Activated gamma-delta T cell treated with anti-CD3 and anti-CD28 coated beads, Interleukin-2, amount 50 U/mL, for 16 hours (primary cell): ENCODE measurements around the gene IPO5.

Experiments
- DNase-seq: peaks from one replicate; pipeline ENCODE4 v3.0.0-alpha.2; 2020; ENCODE audit warnings: low read depth

The IPO5 gene

DNA sequence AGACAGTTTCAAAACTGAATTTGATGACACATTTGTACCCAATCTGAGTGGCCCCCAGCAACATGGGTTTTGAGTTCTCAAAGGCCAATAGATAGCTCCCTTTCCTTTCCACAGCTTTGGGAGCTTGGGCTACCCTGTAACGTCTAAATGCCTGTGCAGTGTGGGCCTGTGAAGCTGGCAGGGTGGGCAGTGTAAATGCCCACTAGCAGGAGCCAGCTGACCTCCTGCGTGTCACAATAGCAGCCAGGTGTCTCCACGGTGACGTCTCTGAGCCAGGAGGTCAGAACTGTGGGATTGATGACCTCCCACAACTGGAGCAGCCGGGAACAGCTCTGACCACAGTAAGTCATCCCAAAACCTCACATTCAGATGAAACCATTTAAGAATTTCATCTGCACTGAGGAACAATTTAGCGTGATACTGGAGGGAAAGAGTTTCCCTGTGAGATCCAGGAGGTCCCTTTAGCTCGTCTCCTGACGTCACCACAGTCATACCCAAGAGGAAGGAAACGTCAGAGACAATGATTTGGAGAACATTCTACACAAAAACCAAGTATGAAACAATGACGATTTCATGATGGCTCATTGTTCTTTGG, at the start of gene IPO5:
Gene IPO5 (plus strand): TSS at position 300 of the 595 bp plus-strand sequence. CDS start 23,022 bp downstream, outside the sequence.
- no peak for DNase-seq

DNA sequence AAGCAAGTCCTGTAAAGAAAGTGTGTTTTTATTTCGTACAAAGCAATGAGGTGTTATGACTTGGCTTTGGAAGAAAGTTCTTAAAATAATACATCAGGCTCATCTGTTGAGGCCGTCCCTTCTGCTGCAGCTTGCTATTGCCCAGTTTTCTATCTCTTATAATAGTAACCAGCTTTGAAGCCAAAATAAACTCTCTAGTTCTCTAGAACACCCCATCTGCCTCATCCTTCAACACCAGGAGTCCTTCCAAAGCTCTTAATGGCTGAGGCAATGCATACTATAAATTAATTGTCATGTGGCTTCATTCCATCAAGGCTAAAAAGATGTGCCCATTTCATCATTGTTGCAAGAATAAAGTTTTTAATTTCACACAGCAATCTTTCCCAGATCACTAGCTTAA, 49.4 kb upstream of the IPO5 start:
- DNase-seq, result no peak

DNA sequence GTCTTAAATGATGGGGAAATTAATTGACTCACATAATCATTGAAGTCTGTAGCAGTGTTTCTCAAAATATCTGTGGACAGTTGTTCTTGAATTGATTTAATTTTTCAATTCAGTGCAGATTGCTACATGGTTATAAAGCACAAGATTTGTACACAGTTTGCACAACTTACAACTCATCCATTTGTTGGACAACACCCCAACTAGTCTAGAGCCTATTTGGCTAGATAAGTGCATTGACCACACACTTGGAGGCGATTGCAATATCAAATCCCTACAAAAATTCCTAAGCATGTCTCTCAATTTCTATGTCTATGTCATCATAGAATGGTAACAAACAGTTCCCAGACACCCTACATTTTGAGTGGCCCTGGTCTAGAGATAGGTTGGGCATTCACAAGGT, 48.0 kb upstream of the IPO5 start:
- no peak for DNase-seq

DNA sequence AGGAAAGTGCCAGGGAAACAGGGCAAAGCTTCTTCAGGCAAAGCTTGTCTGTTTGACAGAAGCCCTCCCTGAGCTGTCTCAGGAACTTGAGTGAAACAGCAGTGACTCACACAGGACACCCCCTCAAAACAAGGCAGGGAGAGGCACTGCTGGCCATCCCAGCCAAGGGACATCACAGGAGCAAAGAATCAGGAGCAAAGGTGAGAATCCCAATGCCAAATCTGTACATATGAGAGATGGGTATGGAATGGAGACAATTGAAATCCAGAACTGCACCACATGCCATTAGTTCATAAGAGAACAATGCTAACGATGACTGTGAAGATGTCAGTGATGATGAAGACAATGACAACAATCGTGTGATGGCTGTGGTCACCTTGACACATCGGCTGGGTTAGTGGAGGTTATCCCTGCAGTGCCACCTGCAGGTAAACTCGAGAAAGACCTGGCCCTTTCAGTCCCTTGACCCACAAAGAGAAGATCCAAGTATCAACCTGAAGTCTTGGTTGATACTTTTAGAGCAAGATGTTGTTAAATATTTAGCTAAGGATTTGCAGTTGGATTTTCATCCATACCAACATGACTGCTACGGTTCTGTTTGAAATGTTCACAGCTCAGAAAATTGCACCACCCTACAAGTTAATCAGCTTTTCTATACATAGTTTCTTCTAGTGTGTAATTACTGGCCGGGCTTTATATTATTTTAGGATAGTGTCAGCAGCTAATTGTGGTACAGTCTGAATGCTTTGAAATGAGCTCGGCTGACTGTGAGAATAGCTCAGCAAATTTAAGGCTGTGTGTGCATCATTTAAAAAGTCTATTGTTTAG, 42.0 kb upstream of the IPO5 start:
- DNase-seq, result no peak

DNA sequence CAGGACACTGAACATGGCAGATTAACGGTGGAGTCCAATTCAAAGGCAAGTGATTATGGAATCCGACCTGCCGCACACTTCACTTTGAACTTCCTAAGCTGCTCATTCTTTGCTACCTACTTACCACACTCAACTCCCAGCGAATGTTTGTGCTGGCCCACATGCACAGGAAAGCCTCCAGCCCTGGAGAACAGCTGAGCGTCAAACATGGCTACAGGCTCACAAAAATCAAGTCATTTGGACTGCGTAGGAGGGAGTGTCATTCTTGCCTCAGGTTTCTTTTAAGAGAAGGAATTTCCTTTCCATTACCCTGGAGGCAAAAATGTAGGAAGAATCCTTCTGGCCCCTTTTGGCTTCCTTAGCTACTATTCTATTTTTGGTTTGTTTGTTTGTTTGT, 41.3 kb upstream of the IPO5 start:
- DNase-seq, result no peak

DNA sequence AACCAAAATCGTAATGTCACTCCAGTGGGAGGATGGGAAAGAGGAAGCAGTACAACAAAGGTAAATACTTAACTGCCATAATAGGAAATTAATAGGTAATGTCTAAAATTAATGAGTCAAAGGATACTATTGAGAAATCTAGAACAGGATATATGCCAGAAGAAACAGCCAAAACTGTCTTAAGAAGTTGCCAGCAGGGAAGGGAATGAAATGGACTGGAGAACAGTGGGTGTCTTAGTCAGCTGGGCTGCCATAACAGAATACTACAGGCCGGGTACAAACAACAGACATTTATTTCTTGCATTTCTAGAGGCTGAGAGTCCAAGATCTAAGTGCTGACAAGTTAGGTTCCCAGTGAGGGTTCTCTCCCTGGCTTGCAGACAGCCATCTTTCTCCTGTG, 40.3 kb upstream of the IPO5 start:
- DNase-seq, result no peak

DNA sequence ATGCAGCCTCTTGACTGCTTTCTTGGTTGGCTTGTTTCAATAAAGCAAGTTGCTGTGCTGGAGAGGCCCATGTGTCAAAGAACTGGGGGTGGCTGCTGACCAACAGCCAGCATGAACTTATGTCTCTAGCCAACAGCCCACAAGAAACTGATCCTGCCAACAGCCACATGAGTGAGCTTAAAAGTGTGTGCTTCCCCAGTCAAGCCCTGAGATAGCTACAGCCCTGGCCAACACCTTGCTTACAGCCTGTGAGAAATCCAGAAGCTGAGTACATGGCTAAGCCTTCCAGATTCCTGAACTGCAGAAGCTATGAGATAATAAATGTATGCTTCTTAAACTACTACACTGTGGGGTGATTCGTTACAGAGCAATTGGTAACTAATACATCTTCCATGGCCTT, 38.9 kb upstream of the IPO5 start:
- DNase-seq, result no peak

DNA sequence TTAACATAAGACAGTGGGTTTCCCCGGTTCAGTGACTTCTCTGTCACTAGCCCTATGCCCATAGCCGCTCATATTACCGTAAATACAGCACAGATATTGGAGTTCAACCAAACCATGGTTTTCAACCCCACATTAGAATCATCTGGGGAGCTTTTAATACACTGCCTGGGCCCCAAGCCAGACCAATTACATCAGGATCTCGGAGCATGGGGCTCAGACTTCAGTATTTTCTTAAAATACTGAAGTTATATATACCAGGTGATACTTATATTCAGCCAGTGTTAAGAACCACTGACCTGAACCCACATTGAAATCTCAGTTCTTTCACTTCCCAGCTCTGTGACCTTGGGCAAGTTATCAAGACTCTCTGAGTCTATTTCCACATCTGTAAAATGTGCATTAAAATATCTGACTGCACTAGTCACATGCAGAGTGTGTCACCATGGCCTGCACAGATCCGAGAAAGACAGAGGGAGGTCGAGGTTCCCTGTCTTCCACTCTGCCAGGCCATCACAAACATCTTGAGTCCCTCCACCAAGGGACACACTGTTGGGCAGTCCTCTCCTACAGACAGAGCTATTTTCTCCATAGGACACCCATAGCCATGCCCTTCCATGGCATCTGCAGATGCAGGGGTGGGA, 32.2 kb upstream of the IPO5 start:
- DNase-seq, result no peak

DNA sequence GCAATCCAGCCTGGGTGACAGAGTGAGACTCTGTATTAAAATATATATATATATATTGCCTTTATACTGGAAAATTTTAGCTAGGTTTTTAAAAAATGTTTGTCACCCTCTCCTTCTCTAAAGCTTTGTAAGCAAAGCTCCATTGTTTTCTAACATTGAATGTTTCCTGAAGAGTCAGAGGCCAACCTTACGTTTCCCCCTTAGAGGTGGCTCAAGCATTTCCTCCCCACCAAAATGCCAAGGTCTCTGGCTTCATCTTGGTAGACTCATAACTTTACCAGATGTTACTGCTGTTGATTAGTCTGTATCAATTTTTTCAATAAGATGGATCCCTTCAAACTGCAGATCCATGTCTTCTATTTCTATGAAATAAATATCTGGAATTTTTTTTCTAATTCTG, 25.2 kb upstream of the IPO5 start:
- no peak for DNase-seq

DNA sequence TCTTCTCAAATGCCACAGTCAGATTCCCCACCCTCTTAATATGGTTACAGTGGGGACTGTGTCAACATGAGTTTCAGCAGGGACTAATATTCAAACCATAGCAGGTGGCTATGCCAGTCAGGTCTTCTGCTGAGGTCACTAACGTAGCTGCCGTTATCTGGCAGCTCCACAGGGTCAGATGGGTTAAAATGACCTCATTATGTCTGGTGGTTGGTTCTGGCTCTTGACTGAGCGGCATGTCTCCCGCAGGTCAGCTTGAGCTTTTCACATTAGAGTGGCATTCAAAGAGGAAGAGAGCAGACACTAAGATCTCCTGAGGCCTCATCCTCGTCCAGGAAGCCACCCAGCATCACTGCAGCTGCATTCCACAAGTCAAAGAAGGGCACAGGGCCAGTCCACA, 21.4 kb upstream of the IPO5 start:
- DNase-seq, result no peak

DNA sequence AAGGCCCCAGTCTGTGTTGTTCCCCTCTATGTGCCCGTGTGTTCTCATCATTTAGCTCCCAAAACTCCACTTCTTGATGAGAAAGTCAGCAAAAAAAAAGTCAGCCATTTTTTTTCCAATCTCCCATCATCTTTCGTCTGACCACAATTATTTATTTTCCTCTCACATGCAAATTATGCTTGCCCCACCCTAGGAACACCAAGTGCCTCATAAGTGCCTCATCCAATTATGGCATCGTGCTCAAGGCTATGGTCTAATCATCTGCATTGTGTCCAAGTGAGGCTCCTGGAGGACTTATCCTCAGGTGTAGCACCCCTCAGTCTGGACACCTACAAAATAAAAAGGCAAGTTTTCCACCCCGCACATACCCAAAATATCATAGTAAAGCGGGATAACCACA, 20.8 kb upstream of the IPO5 start:
- DNase-seq, result no peak

DNA sequence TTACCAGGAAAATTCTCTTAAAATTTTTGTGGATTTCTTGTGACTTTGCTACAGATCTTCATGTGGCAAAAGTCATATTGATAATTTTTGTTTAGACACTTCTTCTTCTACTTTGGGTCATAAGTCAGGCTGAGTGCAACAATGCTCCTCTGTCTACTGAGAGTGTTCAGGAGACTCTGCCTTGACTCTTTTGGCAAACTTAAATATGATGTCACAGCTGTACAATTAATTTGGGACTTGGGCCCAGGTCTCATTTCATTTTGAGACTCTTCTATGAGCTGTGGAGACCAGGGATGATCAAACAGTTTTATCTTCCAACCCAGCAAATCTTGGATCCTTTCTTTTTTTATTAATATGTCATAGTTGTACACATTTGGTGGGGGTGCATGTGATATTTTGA, 19.7 kb upstream of the IPO5 start:
- no peak for DNase-seq

DNA sequence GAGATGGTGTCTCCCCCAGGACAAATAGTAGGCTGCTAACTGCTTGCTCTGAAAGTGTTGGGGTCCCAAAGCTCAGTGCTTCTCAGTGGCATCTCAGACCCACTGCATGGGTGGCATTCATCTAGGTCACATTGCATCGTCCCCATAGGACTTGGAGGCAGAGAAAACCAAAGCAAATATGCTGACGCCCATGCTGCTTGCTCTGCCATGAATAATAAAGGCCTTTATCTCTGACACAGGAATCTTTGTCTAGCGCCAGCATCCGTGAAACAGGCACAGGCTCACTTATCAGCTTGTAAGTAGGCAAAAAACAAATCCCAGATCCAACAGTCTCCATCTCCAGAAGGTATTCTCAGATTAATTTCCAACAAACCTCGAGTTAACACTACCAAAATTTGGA, 18.9 kb upstream of the IPO5 start:
- no peak for DNase-seq

DNA sequence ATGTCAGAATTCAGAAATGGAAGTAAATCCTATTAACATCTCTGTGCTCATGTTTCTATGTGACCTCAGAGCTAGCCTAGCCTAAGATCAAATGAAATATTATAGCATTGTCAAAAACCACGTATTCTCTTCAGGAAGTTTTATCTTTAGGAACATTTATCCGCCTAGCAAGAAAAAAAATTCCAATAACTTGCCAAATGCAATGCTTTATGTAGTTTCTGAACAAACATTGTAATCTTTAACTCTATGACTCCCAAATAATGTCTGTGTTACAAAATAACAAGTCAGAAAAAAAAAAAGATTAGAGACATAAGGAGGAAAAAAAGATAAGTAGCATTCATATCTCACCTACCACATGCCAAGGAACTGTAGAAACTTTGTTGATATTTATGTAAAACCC, 18.4 kb upstream of the IPO5 start:
- DNase-seq, result no peak

DNA sequence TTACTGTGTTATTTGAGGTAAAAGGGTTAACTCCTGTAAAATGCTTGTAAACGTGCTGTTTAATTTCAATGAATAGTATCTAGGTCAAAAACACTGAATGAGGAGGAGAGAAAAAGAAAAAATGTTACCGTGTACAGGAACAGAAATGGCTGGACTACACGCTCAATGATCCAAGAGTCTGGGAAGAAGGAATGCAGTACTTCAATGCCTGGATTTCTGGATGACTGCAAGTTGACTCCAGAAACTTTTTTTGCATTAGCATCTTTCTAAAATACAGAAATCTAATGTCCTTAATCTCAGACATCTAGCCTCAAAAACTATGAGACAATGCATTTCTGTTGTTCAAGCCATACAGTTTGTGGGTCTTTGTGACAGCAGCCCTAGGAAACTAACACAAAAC, 17.4 kb upstream of the IPO5 start:
- no peak for DNase-seq

DNA sequence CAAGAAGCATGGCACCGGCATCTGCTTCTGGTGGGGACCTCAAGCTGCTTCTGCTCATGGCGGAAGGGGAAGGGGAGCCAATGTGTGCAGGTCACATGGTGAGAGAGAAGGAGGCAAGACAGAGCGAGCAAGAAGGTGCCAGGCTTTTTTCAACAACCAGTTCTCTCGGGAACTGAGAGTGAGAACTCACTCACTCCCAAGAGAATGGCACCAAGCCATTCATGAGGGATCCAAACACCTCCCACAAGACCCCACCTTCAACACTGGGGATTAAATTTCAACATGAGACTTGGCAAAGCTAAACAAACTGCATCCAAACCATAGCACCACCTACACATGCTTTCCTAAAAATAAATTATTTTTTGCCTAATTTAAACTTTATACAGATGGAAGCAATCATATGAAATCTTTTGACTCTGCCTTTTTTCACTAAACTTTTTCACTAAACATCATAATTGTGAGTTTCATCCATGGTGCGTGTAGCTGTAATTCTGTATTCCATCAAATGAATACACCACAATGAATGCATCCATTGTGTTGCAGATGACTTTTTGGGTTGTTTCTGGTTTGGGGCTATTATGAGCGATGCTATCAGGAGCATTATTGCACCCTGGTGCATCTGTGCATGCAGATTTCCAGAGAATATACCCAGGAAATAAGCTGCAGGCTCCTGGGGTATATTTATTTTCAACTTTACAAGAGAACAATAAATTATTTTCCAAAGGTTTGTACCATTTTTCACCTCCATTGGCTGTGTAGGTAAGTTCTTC, 14.6 kb upstream of the IPO5 start:
- DNase-seq, result no peak

DNA sequence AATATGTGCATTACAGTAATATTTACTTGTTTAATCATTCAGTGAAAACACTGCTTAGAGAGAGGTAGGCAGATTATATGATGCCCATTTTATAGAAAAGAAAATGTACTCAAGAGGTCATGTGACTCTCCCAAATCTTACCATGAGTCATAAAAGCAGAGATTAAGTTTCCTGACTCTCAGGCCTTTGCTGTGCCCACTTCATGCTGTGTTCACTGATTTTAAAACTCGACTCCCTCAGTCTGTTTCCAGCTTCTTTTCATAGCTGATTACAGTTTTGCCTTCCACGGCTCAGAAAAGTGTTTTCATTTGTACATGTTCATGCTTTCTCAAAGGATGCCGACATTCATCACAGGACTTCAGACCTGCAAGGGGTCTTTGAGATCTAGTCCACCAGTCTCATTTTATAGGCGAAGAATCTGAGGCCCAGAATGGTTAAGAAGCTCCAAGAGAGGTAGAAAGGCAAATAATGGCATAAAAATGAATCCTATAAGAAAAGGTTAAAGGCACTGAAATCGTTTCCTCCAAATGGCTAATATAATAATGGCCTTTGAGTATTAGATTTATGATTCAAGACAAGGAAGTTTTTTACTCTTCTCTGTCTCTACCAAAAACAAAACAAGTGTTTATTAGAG, 9.0 kb upstream of the IPO5 start:
- DNase-seq, result no peak

DNA sequence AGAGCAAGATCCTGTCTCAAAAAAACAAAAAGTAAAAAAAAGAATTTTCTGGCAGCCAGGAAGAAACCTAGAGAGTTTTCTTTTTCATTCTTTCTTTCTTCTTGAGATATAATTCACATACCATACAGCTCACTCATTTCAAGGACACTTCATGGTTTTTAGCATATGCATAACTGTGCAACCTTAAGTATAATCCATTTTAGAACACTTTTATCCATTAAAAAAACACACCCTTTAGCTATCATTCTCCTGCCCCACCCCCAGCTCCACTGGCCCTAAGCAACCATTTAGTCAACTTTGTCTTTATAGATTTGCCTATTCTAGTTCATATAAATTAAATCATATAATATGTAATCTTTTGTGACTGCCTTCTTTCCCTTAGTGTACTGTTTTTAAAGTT, 8.1 kb upstream of the IPO5 start:
- no peak for DNase-seq

DNA sequence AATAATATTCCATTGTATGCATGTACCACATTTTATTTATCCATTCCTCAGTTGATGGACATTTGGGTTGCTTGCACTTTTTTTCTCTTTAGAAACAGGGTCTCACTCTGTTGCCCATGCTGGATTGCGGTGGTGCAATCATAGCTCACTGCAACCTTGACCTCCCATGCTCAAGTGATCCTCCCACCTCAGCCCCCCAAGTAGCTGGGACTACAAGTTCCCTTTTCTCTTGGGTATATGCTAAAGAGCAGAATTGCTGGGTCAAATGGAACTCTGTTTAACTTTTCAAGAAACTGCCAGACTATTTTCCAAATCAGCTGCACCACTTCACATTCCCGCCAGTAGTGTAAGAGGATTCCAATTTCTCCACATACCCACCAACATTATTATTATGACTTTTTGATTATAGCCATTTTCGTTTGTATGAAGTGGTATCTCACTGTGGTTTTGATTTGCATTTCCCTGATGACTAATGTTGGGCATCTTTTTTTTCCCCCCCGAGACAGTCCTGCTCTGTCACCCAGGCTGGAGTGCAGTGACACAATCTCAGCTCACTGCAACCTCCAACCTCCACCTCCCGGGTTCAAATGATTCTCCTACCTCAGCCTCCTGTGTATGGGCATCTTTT, 7.6 kb upstream of the IPO5 start:
- DNase-seq, result no peak

DNA sequence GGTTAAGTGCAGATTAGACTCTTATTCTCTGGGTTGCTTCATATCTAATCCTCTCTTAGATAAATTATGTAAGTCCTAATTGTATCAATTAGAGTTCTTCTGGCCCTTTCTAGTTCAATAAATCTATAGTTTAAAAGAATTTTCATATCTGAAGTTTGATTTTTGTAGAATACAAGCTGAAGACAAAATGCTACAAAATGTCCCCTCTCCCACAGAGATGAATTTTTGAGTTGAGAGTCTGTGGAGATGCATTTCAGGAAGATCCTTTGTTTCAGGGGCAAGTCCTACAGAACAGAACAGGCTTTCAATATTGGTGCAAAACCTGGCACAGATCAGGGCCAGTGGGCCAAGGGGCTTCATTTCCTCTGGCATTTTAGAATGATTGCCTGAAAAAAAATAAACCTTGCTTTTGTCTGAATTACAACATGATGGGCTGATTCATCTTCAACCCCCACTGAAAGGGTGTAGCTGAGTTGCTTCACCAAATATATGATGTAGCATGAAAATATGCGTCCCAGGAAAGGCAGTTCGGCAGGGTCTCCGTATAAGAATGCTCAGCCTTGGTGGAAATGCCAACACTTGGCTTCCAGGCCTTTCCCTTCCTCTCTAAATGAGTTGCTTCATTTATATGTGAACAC, 6.4 kb upstream of the IPO5 start:
- DNase-seq, result no peak

DNA sequence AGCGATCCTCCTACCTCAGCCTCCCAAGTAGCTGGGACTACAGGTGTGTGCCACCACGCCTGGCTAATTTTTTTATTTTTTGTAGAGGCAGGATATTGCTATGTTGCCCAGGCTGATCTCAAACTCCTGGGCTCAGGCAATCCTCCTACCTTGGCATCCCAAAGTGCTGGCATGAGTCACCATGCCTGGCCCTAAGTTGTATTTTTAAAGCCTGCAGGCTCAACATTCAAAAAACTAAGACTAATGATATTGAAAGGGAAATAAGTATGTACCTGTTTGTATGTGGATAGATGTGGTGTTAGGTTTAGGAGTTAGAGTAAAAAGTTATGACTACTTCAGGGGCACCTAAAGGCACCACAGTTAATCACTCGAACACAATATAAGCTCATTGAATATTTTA, 5.4 kb upstream of the IPO5 start:
- no peak for DNase-seq
